HG02840 (cell line): Measurements from ENCODE around the gene INO80C.
A peak's percentile ranks its signal among the peaks of the same experiment; 100 is the strongest.

Experiments
- ATAC-seq: cut with Tn5 transposase; IDR thresholded peaks from one replicate; pipeline ENCODE4 v1.9.1; 2021; ENCODE audit warnings: mild to moderate bottlenecking, moderate library complexity, moderate number of reproducible peaks; ENCODE audit not compliant: unreplicated experiment, low FRiP score

The INO80C gene

DNA sequence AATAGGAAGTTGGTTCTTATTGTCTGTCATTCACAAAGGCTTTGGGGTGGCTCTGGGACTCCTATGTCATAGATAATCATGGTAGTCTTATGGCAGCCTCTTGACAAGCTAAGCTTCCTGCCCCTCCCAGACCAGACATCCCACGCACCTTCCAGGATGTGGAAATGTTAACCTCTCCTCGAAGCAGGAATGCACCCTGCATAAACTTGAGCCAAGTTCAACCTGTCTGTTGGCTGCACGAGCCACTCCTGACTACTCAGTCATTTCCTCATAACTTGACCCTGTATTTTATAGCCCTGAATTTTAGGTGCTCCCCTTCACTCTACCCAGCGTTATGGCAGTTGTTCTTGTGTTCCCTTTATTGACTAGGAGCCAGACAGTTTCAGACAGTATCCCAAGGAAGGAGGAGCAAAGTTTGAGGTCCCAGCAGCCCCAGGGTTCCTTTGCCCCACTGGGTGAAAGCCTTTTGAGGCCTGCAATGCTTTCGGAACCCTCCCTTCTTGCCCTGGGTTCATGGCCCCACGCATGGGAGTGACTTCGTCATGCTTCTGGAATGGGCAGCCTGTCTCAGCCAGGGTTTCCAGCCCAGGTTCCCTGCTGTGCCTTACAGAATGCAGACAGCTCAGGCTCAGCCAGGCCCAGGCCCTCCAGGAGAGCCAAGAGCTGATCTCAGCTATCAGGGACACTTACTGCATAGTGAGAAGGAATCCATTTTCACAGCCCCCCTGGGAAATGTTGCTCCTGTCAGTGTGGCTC is 15.6 kb upstream of the INO80C start:
- no peak for ATAC-seq

DNA sequence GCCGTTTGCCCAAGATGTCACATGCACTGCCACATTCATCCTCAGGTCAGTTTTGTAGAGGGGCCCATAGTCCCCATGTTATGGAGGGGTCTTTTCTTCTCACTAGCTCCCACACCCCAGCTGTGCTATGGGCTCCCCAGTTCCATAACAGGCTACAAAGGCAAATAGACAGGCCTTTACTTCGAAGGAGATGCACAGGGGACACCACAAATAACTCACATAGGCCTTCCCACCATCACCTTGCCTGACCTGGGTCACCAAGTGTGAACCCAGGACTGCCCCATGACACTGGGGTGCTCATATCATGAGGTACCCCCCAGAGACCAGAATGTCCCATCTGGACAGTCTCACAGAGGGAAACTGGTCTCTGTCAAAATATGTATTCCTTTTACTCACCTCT is 15.0 kb upstream of the INO80C start:
- ATAC-seq: no peak

DNA sequence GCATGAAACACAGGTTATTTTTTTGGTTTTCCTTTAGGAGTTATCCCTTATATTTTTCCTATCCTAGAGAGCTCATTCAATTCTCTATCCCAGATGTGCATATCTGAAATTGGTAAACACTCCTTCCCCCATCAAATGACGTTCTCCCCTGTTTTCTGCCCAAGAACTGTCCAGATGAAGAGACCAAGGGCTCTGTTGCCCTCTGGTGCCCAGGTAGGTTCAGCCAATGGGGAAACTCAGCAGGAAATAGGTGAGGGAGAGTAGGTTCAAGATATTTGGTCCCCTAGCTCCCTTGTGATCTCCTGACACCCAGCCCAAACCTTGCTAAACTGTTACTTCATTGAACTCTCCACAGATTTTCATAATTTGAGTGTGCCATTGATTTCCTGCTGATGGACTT is 14.1 kb upstream of the INO80C start:
- ATAC-seq: no peak

DNA sequence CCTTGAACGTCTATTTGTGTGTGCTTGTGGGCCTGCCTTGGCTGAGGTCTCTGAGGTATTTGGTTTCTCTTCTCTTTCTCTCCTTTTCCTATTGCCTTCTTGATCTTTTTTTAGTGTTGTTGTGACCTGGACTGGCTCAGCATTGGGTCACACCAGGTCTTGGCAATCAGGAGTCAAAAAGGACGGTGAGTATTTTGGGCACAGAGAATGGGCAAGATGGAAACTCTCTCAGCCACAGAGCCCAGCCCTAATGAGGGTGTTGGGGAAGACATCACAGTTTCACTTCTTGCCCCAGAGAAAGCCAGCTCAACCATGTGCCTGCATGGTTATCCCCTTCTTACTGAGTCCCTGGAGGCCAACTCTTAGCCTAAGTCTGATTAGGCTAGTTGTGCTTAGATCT is 13.7 kb upstream of the INO80C start:
- no peak for ATAC-seq

DNA sequence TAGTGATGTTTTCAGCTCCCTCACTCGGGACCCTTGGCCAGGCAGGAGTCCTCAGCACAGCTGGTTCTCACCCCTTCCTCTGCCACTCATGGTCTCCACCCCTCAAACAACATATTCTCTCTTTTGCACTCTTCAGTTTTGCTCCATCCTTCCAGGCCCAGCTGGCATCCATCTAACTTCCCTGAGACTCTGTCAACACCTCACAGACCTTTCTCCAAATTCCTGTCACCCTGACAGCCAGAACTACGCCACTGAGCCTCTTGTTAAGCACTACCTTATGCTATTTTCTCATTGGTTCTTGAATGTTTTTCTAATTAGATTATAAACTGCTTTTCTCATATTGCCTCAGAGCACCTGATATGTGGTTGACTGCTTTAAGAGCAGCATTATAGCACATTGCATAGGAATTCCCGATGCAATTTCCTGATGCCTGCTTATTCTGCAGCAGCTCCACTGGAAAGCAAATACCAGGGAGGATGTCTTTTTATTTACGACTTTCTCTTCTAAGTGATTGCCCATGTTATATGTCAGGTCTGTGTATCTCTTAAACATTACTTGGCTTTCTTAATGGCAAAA is 12.4 kb upstream of the INO80C start:
- ATAC-seq: no peak

DNA sequence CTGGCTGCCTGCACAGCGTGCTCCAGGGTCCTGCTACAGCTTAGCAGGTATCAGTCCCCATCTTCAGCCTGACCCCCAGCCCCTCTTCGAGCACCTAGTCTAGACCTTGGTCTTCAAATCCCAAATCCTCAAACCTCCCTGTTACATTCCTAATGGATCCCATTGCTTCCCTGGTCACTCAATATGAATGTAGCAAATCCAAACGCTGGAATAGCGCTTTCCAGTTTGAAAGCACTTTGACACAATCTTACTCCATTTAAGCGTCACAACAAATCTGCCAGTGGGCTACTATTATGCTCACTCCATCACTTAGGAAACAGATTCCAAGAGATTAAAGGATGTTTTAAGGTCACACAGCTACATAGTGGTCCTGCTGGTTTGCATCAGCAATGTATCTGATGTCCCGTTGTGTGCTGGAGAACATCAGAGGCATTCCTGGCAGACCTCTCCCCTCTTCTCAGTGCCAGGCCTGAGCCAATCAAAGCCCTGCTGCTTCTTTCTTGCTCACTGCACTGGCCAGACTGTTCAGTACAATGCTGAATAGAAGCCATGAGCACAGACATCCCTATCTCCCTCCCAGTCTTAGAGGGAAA is 11.1 kb upstream of the INO80C start:
- no peak for ATAC-seq

DNA sequence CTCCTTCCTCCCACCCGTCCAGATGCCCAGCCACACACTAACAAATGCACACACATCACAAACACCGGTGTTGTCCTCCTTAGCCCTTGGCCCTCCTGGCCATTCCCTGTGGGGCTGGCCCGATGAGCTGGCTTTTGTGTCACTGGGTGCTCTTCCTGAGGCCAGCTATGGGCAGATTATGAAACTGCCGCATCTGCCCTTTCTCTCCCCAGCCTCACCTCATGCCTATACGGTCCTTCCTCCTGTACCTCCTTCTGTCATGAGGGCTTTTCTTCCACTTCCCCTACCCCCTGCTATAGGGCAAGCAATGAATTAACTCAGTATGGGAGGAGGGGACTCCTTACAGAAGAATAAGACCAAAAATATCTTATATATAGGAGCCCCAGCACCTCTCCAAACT is 10.3 kb upstream of the INO80C start:
- ATAC-seq: no peak

DNA sequence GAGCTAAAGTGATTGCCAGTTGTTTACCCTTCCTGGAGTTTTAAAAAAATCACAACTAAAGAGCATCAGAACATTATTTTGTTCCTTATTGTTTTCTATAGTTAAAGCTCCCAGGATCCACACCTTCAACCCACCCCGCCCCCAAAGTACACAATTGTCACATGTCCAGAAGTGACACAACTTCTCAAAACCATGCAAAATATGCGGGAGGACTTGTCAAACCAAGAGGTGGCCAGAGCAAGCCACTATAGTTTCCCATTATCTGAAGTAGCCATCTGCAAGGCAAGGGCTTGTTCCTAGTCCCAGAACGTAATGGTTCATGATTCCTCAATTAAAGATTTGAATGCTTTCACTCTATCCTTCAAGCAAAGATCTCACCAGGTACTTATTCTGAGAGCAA is 9.9 kb upstream of the INO80C start:
- ATAC-seq: no peak

DNA sequence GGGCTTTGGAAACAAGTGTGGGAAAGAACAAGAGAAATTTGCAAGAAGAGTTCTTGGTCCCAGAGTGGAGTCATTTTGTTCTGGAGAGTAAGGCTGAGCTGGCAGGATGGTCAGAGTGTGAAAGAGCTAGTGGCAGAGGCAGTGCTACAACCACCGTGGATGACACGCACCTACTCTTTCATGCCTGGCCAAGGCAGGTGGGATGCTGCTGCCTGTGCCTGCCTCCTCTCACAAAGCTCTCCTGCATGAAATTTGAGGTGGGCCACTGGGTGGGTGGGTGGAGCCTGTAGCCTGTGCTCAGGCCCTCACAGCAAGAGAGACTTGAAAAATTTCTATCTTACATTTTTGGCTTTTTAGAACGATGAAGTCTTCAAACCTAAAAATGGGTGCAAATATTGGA is 9.4 kb upstream of the INO80C start:
- no peak for ATAC-seq

DNA sequence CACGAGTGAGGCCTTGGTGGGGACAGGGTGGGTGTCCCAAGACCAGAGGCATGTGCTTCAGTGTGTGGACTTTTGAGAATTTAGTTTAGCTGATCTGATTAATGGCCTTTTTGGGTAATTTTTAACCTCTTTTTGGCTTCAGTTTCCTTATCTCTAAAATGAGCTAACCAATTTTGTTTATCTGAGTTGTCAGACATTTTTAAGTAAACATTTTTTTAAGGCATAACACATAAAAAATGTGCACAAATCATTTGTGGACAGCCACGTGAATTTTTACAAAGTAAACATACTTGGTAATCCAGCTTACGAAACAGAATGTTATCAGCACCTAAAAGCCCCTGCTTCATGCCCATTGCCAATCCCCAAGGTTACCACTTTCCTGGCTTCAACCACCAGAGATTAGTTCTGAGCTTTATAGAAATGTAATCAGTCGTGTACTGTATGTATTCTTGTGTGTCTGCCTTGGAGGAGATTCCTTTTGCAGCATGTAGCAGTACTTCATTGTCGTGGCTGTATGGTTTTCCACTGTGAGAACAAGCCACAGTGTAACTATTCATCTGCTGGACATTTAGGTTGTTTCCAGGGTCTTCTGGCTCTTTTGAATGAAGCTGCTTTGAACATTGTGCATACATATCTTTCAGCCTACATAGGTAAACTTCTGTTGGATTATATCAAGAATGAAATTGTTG is 8.4 kb upstream of the INO80C start:
- no peak for ATAC-seq

DNA sequence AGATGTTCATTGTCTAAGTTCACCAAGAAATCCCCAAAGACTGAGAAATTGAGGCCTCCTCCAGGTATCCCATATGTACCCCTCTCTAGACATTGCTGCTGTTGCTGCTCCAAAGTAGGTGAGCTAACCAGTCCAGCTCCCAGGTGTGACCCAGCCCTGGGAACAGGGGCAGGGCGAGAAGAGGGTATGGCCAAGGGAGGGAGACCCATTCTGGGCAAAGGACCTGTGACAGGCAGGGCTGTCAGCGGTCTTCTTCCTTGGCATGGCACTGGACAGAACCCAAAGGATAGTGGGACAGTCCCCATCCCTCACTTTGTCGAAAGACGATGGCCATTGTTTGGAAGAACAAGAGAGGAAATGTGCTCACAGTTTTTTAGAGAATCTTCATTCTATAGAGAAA is 7.2 kb upstream of the INO80C start:
- ATAC-seq: no peak

DNA sequence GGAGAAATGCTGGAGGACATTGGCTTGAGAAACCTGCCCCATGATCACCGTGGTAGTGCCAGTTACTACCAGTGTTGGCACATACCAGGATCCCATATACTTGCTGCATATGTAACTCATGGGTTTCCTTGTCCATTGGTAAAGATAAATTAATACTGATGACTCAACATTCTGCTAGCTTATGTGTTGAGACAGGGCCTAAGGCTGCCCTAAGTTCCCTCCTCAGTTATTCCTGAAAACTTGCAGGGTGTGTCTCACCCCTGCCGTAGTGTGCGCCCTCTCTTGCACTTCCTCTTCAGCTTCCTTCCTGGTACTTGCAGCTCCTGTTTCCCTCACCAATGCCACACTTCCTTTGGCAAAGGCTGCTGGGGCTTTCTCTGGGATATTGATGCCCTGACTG is 4.3 kb upstream of the INO80C start:
- ATAC-seq: no peak

DNA sequence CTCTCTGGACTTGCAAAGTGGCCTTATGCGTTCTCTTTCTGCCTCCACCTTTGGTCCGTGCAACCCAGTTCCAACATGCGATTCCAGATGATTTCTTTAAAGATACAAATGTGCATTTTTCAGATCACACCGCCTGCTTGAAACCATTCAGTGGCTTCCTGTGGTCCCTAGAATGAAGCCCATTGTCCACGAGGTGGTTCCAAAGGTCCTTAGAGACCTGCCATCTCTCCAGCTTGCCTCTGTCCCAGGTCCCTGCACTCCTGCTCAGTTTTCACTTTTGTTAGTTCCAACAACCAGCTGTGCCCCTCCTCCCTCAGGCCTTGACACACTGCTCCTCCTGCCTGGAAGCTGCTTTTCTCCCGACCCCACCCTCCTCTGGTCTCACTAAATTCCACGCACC is 3.6 kb upstream of the INO80C start:
- ATAC-seq: no peak

DNA sequence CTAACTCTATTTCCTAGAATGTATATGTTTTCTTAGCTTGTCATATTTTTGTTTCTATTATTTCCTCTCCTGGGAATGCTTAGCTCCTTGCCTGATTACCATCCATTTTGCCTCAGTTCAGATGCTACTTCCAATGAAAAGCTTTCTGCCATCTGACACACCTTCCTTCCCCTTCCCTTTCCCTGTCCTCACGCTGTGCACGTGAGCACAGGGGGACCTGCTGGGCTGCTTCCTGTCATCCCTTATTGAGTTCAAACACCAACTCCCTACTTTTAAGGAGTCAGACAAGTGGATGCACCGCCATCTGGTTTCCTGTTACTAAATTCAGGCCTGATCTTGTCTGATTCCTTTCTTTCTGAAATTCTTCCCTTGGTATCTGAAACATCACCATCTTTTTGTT is 2.4 kb upstream of the INO80C start:
- ATAC-seq: no peak

DNA sequence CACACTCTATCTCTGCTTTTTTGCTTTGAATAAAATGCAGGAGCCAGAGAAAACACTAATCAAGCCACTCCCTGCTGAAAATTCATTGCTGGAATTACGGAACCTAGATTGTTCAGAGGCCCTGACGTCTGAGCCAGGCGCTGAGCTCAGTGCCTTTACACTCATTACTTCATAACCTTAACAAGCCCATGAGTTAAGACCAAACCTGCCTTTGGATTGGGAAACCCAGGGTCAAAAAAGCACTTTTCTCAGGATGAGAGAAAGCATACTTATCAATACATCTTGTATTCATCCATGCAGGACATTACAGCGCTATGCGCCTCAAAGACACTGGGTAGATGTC is 762 bp downstream of the INO80C start:
- ATAC-seq: peak; percentile 7

DNA sequence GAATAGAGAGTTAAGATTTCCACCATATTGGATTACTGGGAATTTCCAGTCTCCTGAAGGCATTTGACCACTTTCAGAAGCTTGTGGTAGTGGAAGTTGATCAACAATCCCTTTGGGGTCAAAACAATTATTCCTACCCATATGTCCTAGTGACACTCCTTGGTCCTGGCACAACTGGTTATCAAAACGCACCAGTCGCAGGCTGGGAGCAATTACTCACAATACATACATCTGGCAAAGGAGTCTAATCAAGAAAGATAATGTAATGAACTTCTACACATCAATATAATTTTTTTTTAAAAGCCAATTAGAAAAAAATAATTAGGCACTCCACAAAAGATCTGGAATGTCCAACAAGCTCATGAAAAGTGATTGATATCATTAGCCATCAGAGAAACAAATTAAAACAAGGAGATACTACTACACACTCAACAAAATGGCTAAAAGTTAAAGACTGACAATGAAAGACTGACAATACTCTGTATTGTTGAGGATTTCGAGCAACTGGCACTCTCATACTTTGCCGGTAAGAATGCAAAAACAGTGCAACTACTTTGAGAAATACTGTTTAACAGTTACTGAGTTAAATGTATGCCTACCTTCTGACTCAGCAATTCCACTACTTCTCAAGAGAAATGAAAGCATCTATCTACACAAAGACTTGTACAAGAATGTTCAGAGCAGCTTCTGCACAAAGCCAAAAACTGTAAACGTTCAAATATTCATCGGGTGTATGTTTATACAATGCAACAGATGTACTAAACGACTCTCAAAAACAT is 2.0 kb downstream of the INO80C start:
- no peak for ATAC-seq

DNA sequence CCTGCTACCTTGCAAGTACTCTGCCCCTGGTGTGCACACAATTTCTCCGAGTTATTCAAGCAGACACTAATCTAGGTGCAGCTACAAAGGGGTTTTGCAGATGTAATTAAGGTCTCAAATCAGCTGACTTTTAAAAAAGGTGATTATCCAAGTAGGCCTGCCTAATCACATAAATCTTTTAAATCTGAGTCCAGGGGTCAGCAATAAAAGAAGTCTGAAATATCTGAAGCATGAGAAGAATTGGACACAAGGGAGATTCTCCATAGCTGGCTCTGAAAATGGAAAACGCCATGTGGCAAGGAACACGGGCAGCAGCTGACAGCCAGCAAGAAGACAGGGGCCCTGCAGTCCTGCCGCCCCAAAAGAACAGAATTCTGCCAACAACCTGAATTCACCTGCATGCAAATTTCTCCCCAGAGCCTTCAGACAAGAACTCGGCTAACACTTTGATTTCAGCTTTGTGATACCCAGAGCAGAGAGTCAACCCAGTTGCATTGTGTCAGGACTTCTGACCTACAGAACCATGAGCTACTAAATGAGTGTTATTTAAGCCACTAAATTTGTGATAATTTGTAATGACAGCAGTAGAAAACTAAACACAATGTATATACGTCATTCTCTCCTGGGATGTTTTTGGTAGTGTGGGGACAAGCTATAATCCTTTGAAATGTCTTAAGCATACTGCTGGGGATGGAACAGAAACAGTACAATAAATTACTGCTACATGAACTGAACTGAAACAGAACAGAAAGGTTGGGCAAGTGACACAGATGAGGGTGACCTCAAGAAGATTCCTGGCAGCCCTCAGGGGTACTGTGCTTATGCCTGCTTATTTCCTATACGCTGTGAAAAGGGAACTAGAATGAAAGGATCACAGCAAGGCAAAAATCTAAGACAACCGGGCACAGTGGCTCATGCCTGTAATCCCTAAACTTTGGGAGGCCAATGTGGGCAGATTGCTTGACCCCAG is 3.2 kb downstream of the INO80C start:
- ATAC-seq: no peak

DNA sequence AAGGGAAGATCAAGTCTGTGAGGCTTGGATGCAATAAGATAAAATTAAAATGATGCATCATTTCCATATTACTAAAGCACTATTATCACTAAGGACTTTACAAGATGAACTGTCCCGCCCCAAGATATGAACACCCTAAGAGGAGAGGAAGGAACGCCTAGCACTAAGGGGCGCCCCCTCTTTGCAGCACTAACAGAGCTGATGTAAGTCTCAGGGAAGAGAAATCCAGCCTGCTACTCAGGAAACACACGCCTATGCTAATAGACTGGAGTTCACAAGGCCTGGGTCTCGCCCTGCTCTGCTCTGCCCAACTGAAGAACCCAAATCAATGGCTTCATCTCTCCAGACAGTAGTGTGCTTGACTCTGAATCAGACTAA is 6.1 kb downstream of the INO80C start:
- no peak for ATAC-seq

DNA sequence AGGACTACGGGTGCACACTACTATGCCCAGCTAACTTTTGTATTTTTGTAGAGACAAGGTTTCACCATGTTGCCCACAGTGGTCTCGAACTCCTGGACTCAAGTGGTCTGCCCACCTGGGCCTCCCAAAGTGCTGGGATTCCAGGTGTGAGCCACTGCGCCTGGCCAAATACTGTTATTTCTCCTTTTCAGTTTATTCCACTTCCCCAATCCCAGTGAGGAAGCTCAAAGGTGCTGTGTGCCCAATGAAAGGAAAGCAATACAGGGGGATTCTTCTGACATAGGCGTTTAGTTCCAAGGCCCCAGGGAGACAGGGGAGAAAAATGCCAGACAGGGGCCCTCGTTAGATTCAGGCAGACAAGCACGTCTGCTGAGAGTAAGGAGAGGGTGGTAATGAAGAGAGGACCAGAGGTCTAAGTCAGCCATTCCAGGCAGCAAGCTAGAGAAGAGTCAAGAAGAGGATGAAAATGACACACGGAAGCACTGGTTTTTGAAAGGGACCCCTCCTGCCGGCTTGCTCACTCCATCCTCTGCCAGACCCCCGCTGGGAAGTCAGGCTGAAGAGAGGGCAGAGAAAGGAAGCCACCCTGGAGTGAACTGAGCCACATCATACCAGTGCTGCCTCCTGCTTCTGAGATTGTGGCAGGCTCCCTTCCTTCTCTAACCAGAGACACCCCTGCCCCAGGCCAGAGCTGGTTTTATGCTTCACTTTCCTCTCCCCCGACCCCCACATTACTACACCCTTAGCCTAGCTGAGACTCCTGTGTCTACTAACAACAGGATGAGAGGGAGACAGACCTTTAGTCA is 6.7 kb downstream of the INO80C start:
- ATAC-seq: no peak
